ENCODE measurements around the gene KDM4C.

- no peak for TF ChIP-seq POLR2A (IDR thresholded peaks at IDR 0.05; ENCODE audit: low read depth)
- TF ChIP-seq CTCF (IDR thresholded peaks at IDR 0.05): no peak
- TF ChIP-seq POLR2AphosphoS5 (IDR thresholded peaks at IDR 0.05): no peak
These were observed 422.5 kb downstream of the KDM4C start for GRCh38 chr9:7180247-7180646.
